ENCODE measurements around the gene PSD2.

The PSD2 gene

GRCh38 chr5:139845846-139846681 lies 50.5 kb downstream of the PSD2 start:
- Histone ChIP-seq H3K9ac (ENCODE audit: low read length) (no peak overlapping the region), H3K36me3 (ENCODE audit: insufficient read depth, low read length) (no peaks in the 10 kb centered on the region)

GRCh38 chr5:139847091-139847490 lies 51.5 kb downstream of the PSD2 start:
- Histone ChIP-seq H3K4me1 (ENCODE audit: insufficient read depth, low read length) (no peaks in the 10 kb centered on the region), H3K9me3 (ENCODE audit: low read length) (no peaks in the 10 kb centered on the region), H3K4me3 (ENCODE audit: low read depth in 1 of 2, low read length in 2 of 2) (no peak overlapping the region), H3K9ac (ENCODE audit: low read length) (no peak overlapping the region), H3K27ac (ENCODE audit: low read depth, low read length) (no peak overlapping the region), H3K27me3 (ENCODE audit: control insufficient read depth in 1 of 2, insufficient read depth in 2 of 2, low read length in 2 of 2) (peaks cover 0 to 5% of the 10 kb centered on the region in 2 donors), H3K36me3 (ENCODE audit: insufficient read depth, low read length) (no peaks in the 10 kb centered on the region)

More at GRCh38 chr5:139845846-139846681, 50.5 kb downstream of the PSD2 start:
- no peak overlapping the region for H3K27ac ChIP-seq (ENCODE audit: low read depth, low read length)
- H3K4me3 ChIP-seq (ENCODE audit: low read depth in 1 of 2, low read length in 2 of 2): no peak overlapping the region
- H3K27me3 ChIP-seq (ENCODE audit: control insufficient read depth in 1 of 2, insufficient read depth in 2 of 2, low read length in 2 of 2): peaks cover 0 to 5% of the 10 kb centered on the region in 2 donors
- H3K4me1 ChIP-seq (ENCODE audit: insufficient read depth, low read length): no peaks in the 10 kb centered on the region
- H3K9me3 ChIP-seq (ENCODE audit: low read length): no peaks in the 10 kb centered on the region

DNA sequence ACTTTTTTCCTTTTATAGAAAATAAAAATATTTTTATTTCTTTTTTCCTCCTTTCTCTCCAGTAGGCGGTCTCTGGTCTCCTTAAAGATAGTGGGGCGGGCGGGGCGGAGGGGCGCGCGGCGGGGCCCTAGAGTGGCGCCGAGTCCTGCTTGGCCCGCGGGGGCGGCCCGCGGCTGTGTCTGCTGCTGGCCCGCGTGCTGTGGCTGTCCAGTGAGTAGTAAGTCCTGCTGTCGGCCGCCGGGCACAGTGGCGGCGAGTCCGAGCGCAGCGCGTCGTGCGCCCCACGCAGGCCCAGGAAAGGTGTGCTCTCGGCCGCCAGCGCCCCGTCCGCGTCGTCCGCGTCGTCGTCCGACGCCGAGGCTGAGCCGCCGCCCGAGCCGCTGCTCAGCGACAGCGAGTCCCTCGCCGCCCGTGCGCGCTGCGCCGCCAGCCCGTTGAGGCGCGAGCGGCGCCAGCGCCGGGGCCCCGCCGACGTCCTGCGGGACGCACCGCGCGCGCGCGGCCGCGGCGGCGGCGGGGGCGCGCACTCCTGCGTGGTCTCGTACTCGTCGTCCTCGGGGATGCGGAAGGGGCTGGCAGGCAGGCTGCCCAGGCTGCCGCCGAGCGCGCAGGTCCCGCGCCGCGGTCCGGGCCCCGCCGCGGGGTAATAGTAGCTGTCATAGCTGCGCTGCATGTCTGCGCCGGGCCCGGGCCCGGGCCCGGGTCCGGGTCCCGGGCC lies 52.3 kb downstream of the PSD2 start:
- H3K4me3 ChIP-seq (ENCODE audit: low read depth in 1 of 2, low read length in 2 of 2): peak overlapping the region; percentile 45 to 47
- H3K9me3 ChIP-seq (ENCODE audit: low read length): no peaks in the 10 kb centered on the region
- no peaks in the 10 kb centered on the region for H3K4me1 ChIP-seq (ENCODE audit: insufficient read depth, low read length)
- H3K36me3 ChIP-seq (ENCODE audit: insufficient read depth, low read length): no peaks in the 10 kb centered on the region
- peaks cover 0 to 5% of the 10 kb centered on the region in 2 donors for H3K27me3 ChIP-seq (ENCODE audit: control insufficient read depth in 1 of 2, insufficient read depth in 2 of 2, low read length in 2 of 2)
- H3K27ac ChIP-seq (ENCODE audit: low read depth, low read length): peak overlapping the region; percentile 68
- H3K9ac ChIP-seq (ENCODE audit: low read length): no peak overlapping the region

GRCh38 chr5:139848508-139849100 lies 53.0 kb downstream of the PSD2 start:
- Histone ChIP-seq H3K9me3 (ENCODE audit: low read length) (no peaks in the 10 kb centered on the region), H3K27ac (ENCODE audit: low read depth, low read length) (peak overlapping the region; percentile 68), H3K9ac (ENCODE audit: low read length) (no peak overlapping the region), H3K4me1 (ENCODE audit: insufficient read depth, low read length) (no peaks in the 10 kb centered on the region), H3K4me3 (ENCODE audit: low read depth in 1 of 2, low read length in 2 of 2) (peak overlapping the region; percentile 45 to 47), H3K27me3 (ENCODE audit: control insufficient read depth in 1 of 2, insufficient read depth in 2 of 2, low read length in 2 of 2) (no peaks in the 10 kb centered on the region), H3K36me3 (ENCODE audit: insufficient read depth, low read length) (no peaks in the 10 kb centered on the region)

DNA sequence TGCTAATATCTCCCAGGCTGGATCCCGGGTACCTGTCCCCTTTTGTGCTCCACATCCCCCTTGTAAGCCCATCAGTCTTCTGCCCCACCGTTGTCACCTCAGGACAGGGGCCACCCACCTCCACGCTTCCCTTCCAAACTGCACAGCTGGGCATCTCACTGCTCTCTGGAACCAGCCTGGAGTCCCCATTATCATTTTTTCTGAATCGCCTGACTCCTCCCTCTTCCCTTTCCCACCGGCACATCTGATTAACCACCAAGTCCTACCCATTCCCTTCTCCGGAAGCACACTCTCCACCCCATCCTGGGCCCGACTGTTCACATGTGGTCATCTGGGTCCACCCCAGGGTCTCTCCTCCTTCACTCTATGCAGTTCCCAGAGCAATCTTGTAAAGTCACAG lies 53.9 kb downstream of the PSD2 start:
- H3K9ac ChIP-seq (ENCODE audit: low read length): no peak overlapping the region
- no peaks in the 10 kb centered on the region for H3K27me3 ChIP-seq (ENCODE audit: control insufficient read depth in 1 of 2, insufficient read depth in 2 of 2, low read length in 2 of 2)
- no peak overlapping the region for H3K27ac ChIP-seq (ENCODE audit: low read depth, low read length)
- H3K9me3 ChIP-seq (ENCODE audit: low read length): no peaks in the 10 kb centered on the region
- H3K4me3 ChIP-seq (ENCODE audit: low read depth in 1 of 2, low read length in 2 of 2): no peak overlapping the region
- H3K4me1 ChIP-seq (ENCODE audit: insufficient read depth, low read length): no peaks in the 10 kb centered on the region
- H3K36me3 ChIP-seq (ENCODE audit: insufficient read depth, low read length): no peaks in the 10 kb centered on the region

DNA sequence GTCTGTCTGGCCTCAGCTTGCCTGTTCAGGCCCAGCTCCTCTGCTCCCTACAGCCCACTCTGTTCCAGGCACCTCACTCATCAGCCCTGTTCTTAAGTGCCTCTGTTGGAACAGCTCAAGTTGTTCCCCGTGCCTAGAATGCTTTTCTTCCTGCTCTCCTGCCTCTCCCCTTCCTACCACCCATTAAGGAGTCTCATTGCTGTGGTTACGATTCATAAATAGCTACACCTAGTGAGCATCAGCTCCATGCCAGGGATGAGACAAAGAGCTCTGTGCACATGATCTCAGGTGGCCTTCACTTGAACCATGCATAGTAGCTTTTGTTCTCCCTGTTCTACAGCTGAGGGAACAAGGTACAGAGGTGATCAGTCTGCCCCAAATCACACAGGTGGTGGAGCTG lies 54.3 kb downstream of the PSD2 start:
- no peaks in the 10 kb centered on the region for H3K4me1 ChIP-seq (ENCODE audit: insufficient read depth, low read length)
- no peak overlapping the region for H3K27ac ChIP-seq (ENCODE audit: low read depth, low read length)
- H3K36me3 ChIP-seq (ENCODE audit: insufficient read depth, low read length): no peaks in the 10 kb centered on the region
- no peak overlapping the region for H3K9ac ChIP-seq (ENCODE audit: low read length)
- no peaks in the 10 kb centered on the region for H3K9me3 ChIP-seq (ENCODE audit: low read length)
- H3K4me3 ChIP-seq (ENCODE audit: low read depth in 1 of 2, low read length in 2 of 2): no peak overlapping the region
- no peaks in the 10 kb centered on the region for H3K27me3 ChIP-seq (ENCODE audit: control insufficient read depth in 1 of 2, insufficient read depth in 2 of 2, low read length in 2 of 2)

GRCh38 chr5:139850423-139851016 lies 54.9 kb downstream of the PSD2 start:
- Histone ChIP-seq H3K27ac (ENCODE audit: low read depth, low read length) (no peak overlapping the region), H3K4me1 (ENCODE audit: insufficient read depth, low read length) (no peaks in the 10 kb centered on the region), H3K9me3 (ENCODE audit: low read length) (no peaks in the 10 kb centered on the region)

DNA sequence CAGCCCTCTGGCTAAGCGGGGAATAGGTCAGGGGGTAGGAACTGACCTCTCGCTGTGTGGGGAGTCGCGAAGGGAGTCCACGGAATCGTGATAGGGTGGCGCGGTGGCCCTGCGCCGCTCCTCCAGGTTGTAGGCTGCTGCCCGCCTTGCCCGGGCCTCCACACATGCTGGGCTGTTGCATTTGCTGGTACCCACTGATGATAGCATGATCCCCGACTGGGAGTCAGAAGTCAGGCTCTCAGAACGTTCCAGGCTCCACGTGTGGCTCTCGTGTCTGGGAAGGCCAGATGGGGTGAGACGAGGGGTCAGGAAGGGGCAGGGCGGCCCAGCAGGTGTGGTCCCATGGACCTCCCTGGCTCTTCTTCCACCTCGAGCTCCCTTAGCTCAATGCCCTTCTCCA lies 56.0 kb downstream of the PSD2 start:
- Histone ChIP-seq H3K27me3 (ENCODE audit: control insufficient read depth in 1 of 2, insufficient read depth in 2 of 2, low read length in 2 of 2) (no peaks in the 10 kb centered on the region), H3K4me3 (ENCODE audit: low read depth in 1 of 2, low read length in 2 of 2) (no peak overlapping the region), H3K9ac (ENCODE audit: low read length) (no peak overlapping the region), H3K27ac (ENCODE audit: low read depth, low read length) (no peak overlapping the region), H3K9me3 (ENCODE audit: low read length) (no peaks in the 10 kb centered on the region), H3K36me3 (ENCODE audit: insufficient read depth, low read length) (no peaks in the 10 kb centered on the region), H3K4me1 (ENCODE audit: insufficient read depth, low read length) (no peaks in the 10 kb centered on the region)

More at GRCh38 chr5:139850423-139851016, 54.9 kb downstream of the PSD2 start:
- Histone ChIP-seq H3K36me3 (ENCODE audit: insufficient read depth, low read length) (no peaks in the 10 kb centered on the region), H3K9ac (ENCODE audit: low read length) (no peak overlapping the region), H3K27me3 (ENCODE audit: control insufficient read depth in 1 of 2, insufficient read depth in 2 of 2, low read length in 2 of 2) (no peaks in the 10 kb centered on the region), H3K4me3 (ENCODE audit: low read depth in 1 of 2, low read length in 2 of 2) (no peak overlapping the region)

DNA sequence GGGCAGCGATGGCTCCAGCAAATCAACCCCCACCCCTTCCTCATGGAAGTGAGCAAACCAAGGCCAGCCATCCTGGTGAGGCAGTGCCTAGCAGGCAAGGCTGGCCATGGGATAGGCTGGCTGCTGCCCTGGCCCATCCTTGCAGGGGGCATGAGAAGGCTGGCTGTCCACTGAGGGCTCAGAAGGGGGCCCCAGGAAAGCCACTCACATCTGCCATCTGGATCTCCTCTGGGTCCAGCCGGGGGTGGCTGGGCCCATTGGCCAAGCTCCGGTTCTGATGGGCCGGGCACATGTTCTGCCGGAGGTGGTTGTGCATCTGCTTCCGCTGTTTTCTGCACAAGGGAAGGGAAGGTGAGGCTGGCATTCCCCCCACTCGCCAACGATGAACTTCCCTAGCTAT lies 57.1 kb downstream of the PSD2 start:
- Histone ChIP-seq H3K27ac (ENCODE audit: low read depth, low read length) (no peak overlapping the region), H3K27me3 (ENCODE audit: control insufficient read depth in 1 of 2, insufficient read depth in 2 of 2, low read length in 2 of 2) (no peaks in the 10 kb centered on the region), H3K4me1 (ENCODE audit: insufficient read depth, low read length) (no peaks in the 10 kb centered on the region), H3K36me3 (ENCODE audit: insufficient read depth, low read length) (no peaks in the 10 kb centered on the region), H3K9ac (ENCODE audit: low read length) (no peak overlapping the region), H3K4me3 (ENCODE audit: low read depth in 1 of 2, low read length in 2 of 2) (no peak overlapping the region), H3K9me3 (ENCODE audit: low read length) (no peaks in the 10 kb centered on the region)

DNA sequence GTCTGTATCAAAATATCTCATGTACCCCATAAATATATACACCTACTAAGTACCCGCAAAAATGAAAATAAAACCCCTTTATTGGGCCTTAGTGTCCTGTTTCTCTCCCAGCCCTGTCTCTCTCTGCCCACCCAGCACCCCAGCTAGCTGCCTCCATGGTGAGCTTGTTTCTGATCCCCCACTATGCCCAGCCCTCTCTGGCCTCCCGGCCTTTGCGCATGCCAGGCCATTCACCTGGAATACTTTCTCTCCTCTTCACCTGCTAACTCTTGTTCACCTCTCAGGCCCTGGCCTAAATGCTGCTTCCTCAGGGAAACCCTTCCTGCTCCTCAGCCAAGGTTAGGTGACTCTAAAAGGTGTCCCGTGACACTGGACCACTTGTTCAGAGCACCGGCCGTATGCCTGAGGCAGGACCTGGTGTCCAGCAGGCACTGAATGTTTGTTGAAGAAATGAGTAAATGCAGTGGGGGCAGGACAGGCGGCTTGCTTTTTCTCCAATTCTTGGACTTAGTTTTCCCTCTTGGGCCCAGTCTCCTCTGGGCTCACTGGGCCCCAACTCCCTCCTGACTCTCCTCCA lies 58.5 kb downstream of the PSD2 start:
- Histone ChIP-seq H3K4me3 (ENCODE audit: low read depth in 1 of 2, low read length in 2 of 2) (no peak overlapping the region), H3K27ac (ENCODE audit: low read depth, low read length) (no peak overlapping the region), H3K4me1 (ENCODE audit: insufficient read depth, low read length) (no peaks in the 10 kb centered on the region), H3K9me3 (ENCODE audit: low read length) (no peaks in the 10 kb centered on the region), H3K9ac (ENCODE audit: low read length) (no peak overlapping the region), H3K27me3 (ENCODE audit: control insufficient read depth in 1 of 2, insufficient read depth in 2 of 2, low read length in 2 of 2) (no peaks in the 10 kb centered on the region), H3K36me3 (ENCODE audit: insufficient read depth, low read length) (no peaks in the 10 kb centered on the region)

DNA sequence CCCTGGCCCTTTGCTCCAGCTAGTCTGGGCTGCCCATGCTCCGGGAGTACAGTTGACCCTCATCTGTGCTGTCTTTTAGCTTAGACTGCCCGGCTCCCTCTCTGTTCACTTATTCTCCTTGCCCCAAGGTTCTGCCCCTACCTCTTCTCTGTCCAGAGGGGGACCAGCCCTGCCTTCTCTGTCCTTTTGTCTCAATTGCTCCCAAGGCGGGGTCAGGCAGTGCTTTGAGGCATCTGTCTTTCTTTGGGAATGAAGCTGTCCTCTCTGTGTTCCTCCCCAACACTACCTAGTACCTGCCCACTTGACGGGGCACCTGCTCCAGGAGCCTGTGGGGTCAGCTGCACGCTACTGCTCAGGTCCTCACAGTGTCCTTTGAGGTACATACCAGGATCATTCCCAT lies 59.3 kb downstream of the PSD2 start:
- no peaks in the 10 kb centered on the region for H3K4me1 ChIP-seq (ENCODE audit: insufficient read depth, low read length)
- no peaks in the 10 kb centered on the region for H3K9me3 ChIP-seq (ENCODE audit: low read length)
- no peaks in the 10 kb centered on the region for H3K27me3 ChIP-seq (ENCODE audit: control insufficient read depth in 1 of 2, insufficient read depth in 2 of 2, low read length in 2 of 2)
- no peaks in the 10 kb centered on the region for H3K36me3 ChIP-seq (ENCODE audit: insufficient read depth, low read length)
- H3K27ac ChIP-seq (ENCODE audit: low read depth, low read length): no peak overlapping the region
- no peak overlapping the region for H3K4me3 ChIP-seq (ENCODE audit: low read depth in 1 of 2, low read length in 2 of 2)
- H3K9ac ChIP-seq (ENCODE audit: low read length): no peak overlapping the region

Data from muscle layer of colon (tissue), 2 donors.